Liver (tissue), 3 donors: ENCODE data around the gene VSIR.

Experiments used
- ATF3 ChIP-seq: IDR thresholded peaks from 2 replicates; pipeline ENCODE4 v1.6.1; 2016; ENCODE audit warnings: antibody characterized with exemption
- CTCF ChIP-seq: fragments of 150-350 bp; IDR thresholded peaks from 2 replicates; pipeline ENCODE4 v1.5.1; 2017; ENCODE audit warnings: improper control_type of control experiment, low read depth, low read length; ENCODE audit not compliant: missing input control
- FOXA1 ChIP-seq: IDR thresholded peaks from 2 replicates; pipeline ENCODE4 v1.6.1; 2016; ENCODE audit warnings: antibody characterized with exemption
- GABPA ChIP-seq, 2 donors: IDR thresholded peaks in 1 of 2; conservative IDR thresholded peaks in 1 of 2; 2 replicates each; pipeline ENCODE4 v1.6.1; 2016; ENCODE audit warnings: antibody characterized with exemption in 2 of 2, mild to moderate bottlenecking in 1 of 2, moderate library complexity in 1 of 2
- NR2F2 ChIP-seq: IDR thresholded peaks from 2 replicates; pipeline ENCODE4 v1.6.1; 2016; ENCODE audit warnings: antibody characterized with exemption
- RAD21 ChIP-seq, 2 donors: IDR thresholded peaks; 2 replicates each; pipeline ENCODE4 v1.6.1; 2016; ENCODE audit warnings: antibody characterized with exemption in 2 of 2, mild to moderate bottlenecking in 2 of 2
- REST ChIP-seq: IDR thresholded peaks from 2 replicates; pipeline ENCODE4 v1.6.1; 2016; ENCODE audit warnings: antibody characterized with exemption, mild to moderate bottlenecking
- RXRA ChIP-seq, 2 donors: IDR thresholded peaks; 2 replicates each; pipeline ENCODE4 v1.6.1; 2017 to 2018; ENCODE audit warnings: antibody characterized with exemption in 2 of 2, mild to moderate bottlenecking in 1 of 2
- SP1 ChIP-seq: IDR thresholded peaks from 2 replicates; pipeline ENCODE4 v1.6.1; 2018; ENCODE audit warnings: antibody characterized with exemption, mild to moderate bottlenecking
- ZBTB33 ChIP-seq: IDR thresholded peaks from 2 replicates; pipeline ENCODE4 v1.6.1; 2016; ENCODE audit warnings: antibody characterized with exemption
- donor health status: healthy.
- donor health status: healthy.

GRCh38 chr10:71735709-71736569 lies 37.4 kb downstream of the VSIR start:
- no peak for TF ChIP-seq CTCF
- no peak for TF ChIP-seq ATF3
- no peak for TF ChIP-seq GABPA (IDR thresholded peaks at IDR 0.05 in 1 of 2, conservative IDR thresholded peaks at IDR 0.05 in 1 of 2)
- TF ChIP-seq NR2F2 = no peak
- TF ChIP-seq REST = no peak
- TF ChIP-seq SP1 = no peak
- TF ChIP-seq RXRA (IDR thresholded peaks at IDR 0.05) = no peak
- no peak for TF ChIP-seq FOXA1
- no peak for TF ChIP-seq RAD21 (IDR thresholded peaks at IDR 0.05)
- no peak for TF ChIP-seq ZBTB33
